RWPE2 (cell line): ENCODE measurements around the gene FAM131A.

ENCODE experiments used
- ATAC-seq: fragments of 200-7000 bp; cut with Tn5 transposase; 3 replicates; pipeline ENCODE4 v1.9.1; 2021; ENCODE audit warnings: low read depth
- DNase-seq: peaks from one replicate; pipeline ENCODE4 v3.0.0-alpha.2; 2020; ENCODE audit warnings: low spot score
- H3K27ac ChIP-seq: fragments of 450-650 bp; 2 replicates; pipeline ENCODE4 v1.5.1; 2017; ENCODE audit warnings: mild to moderate bottlenecking; ENCODE audit not compliant: poor library complexity, severe bottlenecking
- H3K27me3 ChIP-seq: fragments of 250-450 bp; sonication (Bioruptor Pico); 2 replicates; pipeline ENCODE4 v1.5.1; 2021; ENCODE audit warnings: mild to moderate bottlenecking, moderate library complexity; ENCODE audit not compliant: insufficient read depth, poor library complexity, severe bottlenecking
- H3K36me3 ChIP-seq: fragments of 250-450 bp; sonication (Bioruptor Pico); 2 replicates; pipeline ENCODE4 v1.5.1; 2020; ENCODE audit warnings: low read depth, mild to moderate bottlenecking, moderate library complexity
- H3K4me1 ChIP-seq: fragments of 250-450 bp; sonication (Bioruptor Pico); 2 replicates; pipeline ENCODE4 v1.5.1; 2021; ENCODE audit warnings: mild to moderate bottlenecking, moderate library complexity; ENCODE audit not compliant: insufficient read depth, poor library complexity, severe bottlenecking
- H3K4me3 ChIP-seq: fragments of 250-450 bp; sonication (Bioruptor Pico); 2 replicates; pipeline ENCODE4 v1.5.1; 2021; ENCODE audit warnings: mild to moderate bottlenecking, moderate library complexity; ENCODE audit not compliant: severe bottlenecking
- H3K9me3 ChIP-seq: fragments of 250-450 bp; sonication (Bioruptor Pico); 2 replicates; pipeline ENCODE4 v1.5.1; 2021; ENCODE audit warnings: mild to moderate bottlenecking, moderate library complexity; ENCODE audit not compliant: severe bottlenecking
- CTCF ChIP-seq: fragments of 450-650 bp; IDR thresholded peaks from one replicate; pipeline ENCODE4 v1.5.1; 2017; ENCODE audit warnings: mild to moderate bottlenecking, moderate library complexity; ENCODE audit not compliant: poor library complexity, severe bottlenecking

Gene FAM131A

GRCh38 chr3:184348057-184348382, 10.6 kb downstream of the FAM131A start:
- Histone ChIP-seq H3K4me1 (no peaks in the 10 kb centered on the region), H3K27ac (no peak overlapping the region), H3K27me3 (no peaks in the 10 kb centered on the region), H3K9me3 (no peaks in the 10 kb centered on the region), H3K36me3 (peaks cover 21% of the 10 kb centered on the region), H3K4me3 (no peak overlapping the region)
- ATAC-seq (no peak), DNase-seq (no peak)
- TF ChIP-seq CTCF = no peak

GRCh38 chr3:184349563-184350470, 12.4 kb downstream of the FAM131A start:
- ATAC-seq (no peak), DNase-seq (no peak)
- no peak overlapping the region for H3K27ac ChIP-seq
- TF ChIP-seq CTCF = no peak
- H3K4me3 ChIP-seq = no peak overlapping the region
- no peaks in the 10 kb centered on the region for H3K4me1 ChIP-seq
- H3K27me3 ChIP-seq = no peaks in the 10 kb centered on the region
- peaks cover 22% of the 10 kb centered on the region for H3K36me3 ChIP-seq
- H3K9me3 ChIP-seq = no peaks in the 10 kb centered on the region

GRCh38 chr3:184350618-184351017, 13.2 kb downstream of the FAM131A start:
- no peak overlapping the region for H3K4me3 ChIP-seq
- H3K36me3 ChIP-seq = peaks cover 26% of the 10 kb centered on the region
- H3K27me3 ChIP-seq = no peaks in the 10 kb centered on the region
- no peak overlapping the region for H3K27ac ChIP-seq
- H3K9me3 ChIP-seq = no peaks in the 10 kb centered on the region
- TF ChIP-seq CTCF = no peak
- ATAC-seq (no peak), DNase-seq (no peak)
- no peaks in the 10 kb centered on the region for H3K4me1 ChIP-seq

- H3K4me3 ChIP-seq = no peak overlapping the region
- TF ChIP-seq CTCF = no peak
- peaks cover 26% of the 10 kb centered on the region for H3K36me3 ChIP-seq
- DNase-seq (no peak), ATAC-seq (no peak)
- no peaks in the 10 kb centered on the region for H3K27me3 ChIP-seq
- no peaks in the 10 kb centered on the region for H3K9me3 ChIP-seq
- H3K4me1 ChIP-seq = no peaks in the 10 kb centered on the region
- no peak overlapping the region for H3K27ac ChIP-seq
These were observed 14.2 kb downstream of the FAM131A start for GRCh38 chr3:184351511-184352148.
